Stimulated activated CD4-positive, alpha-beta T cell treated with anti-CD3 and anti-CD28 coated beads, Interleukin-12 subunit alpha, Interleukin-12 subunit beta, amount 100 ng/mL, for 48 hours (primary cell): Measurements from ENCODE around the gene WDR62.
"Not testable (repeated sequence)": the region's sequence is repeated elsewhere in the genome, so short reads cannot be mapped to it uniquely, and the experiment has no call there.

Experiments
- DNase-seq, 3 donors: peaks; one replicate each; pipeline ENCODE4 v3.0.0-alpha.2; 2020; ENCODE audit warnings: low read depth in 2 of 3, low spot score in 1 of 3

WDR62 gene

DNA sequence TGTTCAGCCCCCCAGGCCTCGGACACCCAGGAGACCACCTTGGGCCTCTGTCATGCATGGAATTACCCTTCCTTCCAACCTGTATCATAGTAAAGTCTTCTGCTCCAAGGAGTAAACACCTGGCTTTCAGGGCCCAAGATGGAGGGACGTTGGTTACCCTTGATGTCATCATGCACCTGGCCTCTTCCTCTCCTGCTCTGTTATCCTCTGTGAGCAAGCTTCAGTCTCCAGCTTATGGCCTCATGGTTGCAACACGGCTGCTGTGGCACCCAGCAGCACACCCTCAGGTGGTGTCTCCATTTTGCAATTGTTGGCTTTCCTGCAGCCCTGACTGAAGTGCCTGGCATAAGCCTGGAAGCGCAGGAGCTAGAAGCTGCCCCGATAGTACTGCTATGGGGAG, 52.3 kb downstream of the WDR62 start:
- no peak for DNase-seq

DNA sequence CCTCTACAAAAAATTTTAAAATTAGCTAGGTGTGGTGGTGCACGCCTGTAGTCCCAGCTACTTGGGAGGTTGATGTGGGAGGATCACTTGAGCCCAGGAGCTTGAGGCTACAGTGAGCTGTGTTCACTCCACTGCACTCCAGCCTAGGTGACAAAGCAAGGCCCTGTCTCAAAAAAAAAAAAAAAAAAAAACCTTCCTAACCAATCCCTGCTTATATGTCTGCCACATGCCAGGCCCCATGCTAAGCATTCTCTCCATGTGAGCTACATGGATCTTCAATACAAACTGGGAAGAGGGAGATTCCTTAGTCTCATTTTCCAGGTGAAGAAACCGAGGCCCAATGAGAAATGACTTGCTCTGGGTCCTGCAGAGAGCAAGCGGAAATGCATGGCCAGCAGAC, 54.0 kb downstream of the WDR62 start:
- no peak for DNase-seq

DNA sequence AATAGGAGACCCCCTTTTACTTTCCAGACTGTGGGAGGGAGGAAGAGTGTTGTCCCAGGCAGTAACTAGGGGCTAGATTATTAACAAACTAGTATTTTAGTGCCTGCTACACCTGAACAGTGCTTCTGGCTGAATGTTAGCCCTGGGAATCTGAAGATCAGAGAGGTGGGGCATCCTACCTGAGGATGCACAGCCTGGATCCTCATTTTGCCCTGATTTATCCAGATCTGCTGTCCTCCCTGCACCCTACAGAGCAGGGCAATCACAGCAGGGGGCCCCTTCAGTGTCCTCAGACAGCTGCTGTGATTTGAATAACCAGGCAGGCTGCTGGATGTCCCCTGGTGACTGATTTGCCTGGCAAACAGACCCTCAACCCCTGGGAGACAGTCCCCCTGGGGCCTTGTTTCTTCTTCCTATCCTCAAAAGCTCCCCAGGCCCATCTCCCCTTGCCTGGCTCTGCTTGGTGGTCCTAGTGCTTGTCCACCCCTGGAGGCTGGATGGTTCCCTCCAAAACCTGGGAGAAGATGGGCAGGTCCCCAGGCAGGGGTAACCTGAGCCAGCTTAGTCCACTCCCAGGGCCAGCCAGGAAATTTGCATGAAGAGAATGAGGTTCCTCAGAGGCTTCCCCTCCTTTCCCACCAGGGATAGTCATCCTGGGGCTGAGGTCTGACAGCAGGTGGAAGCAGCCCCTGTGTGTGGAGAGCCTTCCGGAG, 55.9 kb downstream of the WDR62 start, which contains the start of gene OVOL3:
Gene OVOL3 (plus strand): TSS at position 657 of the 713 bp plus-strand sequence. CDS start 60 bp downstream, outside the sequence.
- no peak for DNase-seq

DNA sequence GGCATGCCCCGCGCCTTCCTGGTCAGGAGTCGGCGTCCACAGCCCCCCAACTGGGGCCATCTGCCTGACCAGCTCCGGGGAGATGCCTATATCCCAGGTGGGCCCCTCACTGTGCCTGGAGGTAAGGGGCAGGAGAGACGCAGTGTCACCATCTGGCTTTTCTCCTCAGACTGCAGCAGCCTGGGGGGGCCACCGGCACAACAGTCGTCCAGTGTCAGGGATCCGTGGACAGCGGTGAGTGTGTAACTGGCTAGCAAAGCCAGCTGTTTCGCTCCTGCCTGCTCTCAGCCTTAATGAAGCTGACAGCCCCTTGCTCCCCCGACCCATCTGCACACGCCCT, 56.5 kb downstream of the WDR62 start:
- DNase-seq: no peak

DNA sequence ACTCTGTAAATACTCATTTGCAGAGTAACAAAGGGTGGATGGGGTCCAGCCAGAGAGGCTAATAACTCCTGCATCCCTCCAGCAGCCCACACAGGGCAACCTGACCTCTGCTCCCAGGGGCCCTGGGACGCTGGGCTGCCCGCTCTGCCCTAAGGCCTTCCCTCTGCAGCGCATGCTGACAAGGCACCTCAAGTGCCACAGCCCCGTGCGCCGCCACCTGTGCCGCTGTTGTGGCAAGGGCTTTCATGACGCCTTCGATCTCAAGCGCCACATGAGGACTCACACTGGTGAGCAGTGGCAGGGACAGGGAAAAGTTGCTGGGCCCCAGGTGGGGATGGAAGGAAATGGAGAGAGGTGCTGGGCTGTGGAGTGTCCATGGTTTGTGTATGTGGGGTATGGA, 58.0 kb downstream of the WDR62 start:
- no peak for DNase-seq

DNA sequence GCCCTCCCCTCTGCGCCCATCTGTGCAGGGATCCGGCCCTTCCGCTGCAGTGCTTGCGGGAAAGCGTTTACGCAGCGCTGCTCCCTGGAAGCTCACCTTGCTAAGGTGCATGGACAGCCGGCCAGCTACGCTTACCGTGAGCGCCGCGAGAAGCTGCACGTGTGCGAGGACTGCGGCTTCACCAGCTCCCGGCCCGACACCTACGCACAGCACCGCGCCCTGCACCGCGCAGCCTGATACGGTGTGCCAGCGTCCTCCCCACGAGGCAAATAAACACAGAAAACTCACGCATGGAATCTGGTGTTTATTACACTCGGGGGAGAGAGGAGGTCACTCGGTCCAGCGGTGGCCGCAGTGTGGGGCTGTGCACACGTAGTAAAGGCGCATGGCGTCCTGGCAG, 58.7 kb downstream of the WDR62 start:
- DNase-seq: no peak

DNA sequence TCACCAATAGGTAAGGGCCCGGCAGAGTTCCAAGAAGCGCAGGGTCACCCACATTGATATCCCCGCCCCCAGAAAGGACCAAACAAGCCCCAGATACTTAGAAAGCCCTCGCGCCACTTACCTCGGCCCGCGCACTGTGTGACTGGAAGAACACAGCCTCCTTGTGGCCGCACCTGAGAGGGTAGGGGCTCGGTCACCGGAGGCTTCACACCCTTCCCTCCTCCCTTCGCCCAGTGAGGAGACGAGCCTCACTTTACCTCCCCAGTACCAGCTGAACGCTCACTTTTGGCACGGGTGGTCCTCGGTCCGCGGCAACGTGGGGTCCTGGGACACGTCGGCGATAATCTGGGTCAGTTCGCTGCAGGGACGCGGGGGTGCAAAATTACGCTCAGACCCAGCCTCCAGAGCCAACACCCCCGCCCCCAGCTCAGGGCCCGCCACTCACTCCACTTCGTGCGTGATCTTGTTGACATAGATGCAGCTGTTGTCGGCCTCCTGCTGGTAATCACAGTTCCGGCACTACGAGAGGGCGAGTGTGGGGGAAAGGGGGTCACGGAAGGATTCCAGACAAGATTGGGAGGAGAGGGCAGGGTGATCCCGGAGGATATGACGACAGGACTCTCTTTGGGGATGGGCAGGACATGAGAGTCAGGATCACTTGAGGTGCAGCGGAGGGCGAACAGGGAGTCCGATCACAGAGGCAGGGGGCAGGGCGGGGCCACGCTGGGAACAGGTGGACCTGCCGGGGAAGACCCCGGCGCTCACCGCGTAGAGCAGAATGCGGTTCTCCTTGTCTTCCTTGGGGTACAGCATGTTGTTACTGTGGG, 59.4 kb downstream of the WDR62 start:
- DNase-seq: peak in 1 of 3 donors; percentile 12

DNA sequence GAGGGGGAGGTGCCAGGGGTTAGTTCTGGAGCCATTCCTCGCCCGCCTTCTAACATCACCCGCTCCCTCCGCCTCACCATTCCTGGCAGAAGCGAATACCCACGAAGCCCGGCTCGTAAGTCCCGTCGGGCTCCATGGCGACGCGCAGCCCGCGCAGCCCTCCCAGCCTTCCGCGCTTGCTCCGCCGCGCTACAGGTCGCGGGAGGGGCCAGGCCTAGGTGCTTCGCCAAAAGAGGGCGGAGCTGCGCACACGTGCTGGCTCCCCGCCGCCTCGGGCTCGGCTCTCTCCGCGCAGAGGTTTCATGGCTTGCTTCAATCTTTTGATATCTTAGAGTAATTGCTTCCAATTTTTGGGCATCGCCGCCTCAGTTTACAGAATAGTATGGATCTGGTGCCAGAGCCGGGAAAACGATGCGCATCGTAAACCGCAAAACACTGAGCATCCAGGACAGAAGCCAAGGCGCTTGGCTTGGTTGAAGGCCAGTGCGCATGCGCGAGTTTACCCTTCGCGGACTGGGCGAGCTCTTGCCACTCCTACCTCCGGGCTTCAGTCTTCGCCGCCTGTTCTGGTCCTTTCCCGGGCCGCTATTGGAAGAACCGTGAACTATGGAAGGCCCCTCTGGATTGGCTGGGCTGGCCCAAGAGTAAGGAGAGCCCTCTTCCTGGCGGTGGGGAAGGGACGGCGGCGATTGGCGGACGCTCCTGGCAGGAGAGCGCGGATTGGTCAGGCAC, 60.2 kb downstream of the WDR62 start, which contains the start of gene POLR2I:
Gene POLR2I (minus strand): TSS at position 155 of the 732 bp plus-strand sequence. CDS start 19 bp downstream, at position 136.
- peak; percentile 96 to 99 (median 97) for DNase-seq

DNA sequence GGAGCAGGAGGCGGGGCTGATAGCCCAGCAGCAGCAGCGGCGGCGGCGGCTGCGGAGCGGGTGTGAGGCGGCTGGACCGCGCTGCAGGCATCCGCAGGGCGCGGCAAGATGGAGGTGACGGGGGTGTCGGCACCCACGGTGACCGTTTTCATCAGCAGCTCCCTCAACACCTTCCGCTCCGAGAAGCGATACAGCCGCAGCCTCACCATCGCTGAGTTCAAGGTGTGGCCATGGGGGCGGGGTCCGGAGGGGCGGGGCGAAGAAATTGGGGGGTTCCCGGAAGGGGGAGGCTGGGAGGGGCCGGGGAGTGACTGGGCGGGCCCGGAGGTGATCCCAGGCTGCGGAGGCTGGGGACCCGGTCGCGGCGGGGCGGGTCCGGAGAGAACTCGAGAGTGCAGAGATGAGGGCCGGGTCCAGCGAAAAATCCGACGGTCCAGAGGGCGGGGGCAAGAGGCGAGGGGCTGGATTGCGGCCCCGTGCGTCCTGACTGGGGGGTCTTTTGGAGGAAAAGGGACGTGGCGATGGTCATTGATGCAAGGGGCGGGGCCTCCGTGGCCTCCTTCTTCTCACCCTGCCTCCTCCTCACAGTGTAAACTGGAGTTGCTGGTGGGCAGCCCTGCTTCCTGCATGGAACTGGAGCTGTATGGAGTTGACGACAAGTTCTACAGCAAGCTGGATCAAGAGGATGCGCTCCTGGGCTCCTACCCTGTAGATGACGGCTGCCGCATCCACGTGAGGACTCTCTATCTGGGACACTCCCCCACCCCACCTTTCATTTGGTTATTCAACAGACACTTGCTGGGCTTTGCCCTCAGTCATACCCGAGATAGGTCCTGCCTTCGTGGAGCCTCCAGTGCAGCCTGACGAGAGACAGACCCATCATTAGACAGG, 61.0 kb downstream of the WDR62 start, which contains the start of gene TBCB:
Gene TBCB (plus strand): TSS at position 16 of the 891 bp plus-strand sequence. CDS start 93 bp downstream, at position 109.
- DNase-seq: peak; percentile 78 to 88 (median 86)

DNA sequence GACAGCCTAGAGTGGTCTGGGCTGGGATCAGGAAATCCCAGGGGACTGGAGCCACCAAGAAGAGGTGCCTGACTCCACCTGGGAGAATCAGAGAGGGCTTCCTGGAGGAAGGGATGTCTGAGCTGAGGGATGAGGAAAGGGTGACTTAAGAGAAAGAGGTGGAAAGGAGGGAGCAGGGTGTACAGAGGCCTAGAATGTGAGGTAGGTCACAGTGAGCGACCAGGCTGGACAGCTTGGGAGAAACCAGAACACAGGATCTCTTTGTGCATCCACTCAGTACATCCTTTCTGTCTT, 61.6 kb downstream of the WDR62 start:
- DNase-seq: no peak

DNA sequence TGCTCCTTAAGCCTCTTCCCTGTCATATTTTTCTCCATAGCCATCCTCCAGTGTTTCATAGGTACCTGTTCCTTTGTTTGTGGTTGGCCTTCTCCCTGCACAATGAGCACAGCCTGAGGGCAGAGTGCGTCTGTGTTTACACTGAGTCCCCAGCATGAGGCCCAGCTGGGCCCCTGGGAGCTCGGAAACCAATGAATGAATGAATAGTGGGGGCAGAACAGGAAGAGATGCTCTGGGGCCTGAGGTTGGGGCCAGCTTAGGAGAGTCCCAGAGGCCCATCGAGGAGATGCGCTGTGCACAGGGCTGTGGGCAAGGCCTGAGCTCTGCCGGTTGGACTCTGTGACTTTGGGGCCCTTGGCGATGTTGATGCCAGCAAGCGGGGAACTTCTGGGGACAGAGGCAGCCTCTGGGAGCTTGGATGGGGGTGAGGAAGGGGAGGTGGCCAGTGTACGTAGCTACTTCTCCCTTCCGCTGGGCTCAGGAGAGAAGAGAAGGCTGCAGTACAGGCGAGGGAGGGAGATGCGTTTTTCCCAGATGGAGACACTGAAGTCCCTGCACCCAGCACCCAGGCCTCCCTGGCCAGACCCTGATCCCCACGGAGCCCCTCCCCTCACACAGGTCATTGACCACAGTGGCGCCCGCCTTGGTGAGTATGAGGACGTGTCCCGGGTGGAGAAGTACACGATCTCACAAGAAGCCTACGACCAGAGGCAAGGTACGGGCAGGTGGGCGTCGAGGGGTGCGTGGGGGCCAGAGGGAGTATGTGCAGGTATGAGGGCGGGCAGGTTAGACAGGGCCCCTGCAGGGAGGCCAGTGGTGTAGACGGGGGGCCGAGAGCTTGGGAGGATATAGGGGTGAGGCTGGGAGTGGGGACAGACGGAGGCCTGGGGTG, 65.6 kb downstream of the WDR62 start:
- DNase-seq: no peak

DNA sequence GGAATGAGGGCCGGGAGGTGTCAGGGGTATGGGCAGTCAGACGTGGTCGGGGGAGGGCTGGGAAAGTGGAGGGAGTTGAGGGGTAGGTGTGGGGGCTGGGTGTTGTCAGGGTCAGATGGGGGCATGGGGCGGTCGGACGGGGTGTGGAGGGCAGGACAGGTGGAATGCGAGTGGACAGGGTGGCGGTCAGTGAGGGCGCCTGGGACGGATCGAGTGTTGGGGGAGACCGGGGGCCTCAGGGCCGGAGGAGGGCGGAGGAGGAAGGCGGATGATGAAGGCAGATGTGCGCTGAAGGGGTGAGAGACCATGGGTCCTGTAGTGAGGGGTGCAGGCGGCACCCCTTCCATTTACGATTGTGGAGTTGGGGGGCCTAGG, 66.3 kb downstream of the WDR62 start:
- no peak for DNase-seq

DNA sequence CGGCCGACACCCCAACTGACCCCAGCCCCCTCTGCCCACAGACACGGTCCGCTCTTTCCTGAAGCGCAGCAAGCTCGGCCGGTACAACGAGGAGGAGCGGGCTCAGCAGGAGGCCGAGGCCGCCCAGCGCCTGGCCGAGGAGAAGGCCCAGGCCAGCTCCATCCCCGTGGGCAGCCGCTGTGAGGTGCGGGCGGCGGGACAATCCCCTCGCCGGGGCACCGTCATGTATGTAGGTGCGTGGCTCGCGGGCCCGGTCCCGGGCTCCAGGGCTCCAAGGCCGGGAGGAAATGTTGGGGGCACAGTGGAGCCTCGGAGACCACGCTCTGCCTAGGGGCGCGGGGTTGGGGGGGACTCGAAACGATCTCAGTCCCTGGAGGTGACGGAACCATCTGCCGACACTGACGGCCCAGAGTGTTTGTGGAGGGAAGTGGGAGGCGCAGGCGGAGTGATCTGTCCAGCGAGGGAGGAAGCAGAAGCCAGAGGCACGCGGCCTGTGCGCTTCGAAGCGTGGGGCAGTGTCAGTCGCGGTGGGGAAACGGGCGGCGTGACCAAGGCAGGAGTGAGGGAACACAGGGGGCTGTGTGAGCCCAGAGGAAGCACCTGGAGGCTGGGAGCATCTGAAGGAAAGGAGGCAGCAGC, 66.9 kb downstream of the WDR62 start:
- DNase-seq: no peak

DNA sequence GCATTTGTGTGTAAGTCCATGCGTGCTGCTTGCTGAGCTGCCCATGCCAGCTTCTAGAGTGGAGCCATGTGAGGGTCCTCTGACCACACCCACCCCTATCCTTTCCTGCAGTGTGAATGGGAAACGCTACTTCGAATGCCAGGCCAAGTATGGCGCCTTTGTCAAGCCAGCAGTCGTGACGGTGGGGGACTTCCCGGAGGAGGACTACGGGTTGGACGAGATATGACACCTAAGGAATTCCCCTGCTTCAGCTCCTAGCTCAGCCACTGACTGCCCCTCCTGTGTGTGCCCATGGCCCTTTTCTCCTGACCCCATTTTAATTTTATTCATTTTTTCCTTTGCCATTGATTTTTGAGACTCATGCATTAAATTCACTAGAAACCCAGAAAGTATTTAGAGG, 70.9 kb downstream of the WDR62 start:
- DNase-seq: peak in 1 of 3 donors; percentile 17

DNA sequence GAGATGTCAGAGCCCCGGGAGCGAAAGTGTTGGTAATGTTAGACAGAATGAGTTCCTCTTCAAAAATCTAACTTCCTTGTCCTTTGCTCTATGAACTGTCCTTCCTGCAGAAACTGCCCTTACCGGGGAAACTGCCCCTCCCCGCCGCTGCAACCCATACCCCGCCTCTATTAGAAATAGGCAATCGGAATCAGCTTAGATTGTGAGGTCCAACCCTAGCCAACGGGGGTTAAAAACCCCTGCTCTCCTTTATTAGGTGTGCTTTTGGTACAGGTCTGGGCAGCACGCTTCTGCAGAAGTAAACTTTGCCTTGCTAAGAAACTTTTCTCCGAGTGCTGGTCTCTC, 73.7 kb downstream of the WDR62 start:
- no peak for DNase-seq

DNA sequence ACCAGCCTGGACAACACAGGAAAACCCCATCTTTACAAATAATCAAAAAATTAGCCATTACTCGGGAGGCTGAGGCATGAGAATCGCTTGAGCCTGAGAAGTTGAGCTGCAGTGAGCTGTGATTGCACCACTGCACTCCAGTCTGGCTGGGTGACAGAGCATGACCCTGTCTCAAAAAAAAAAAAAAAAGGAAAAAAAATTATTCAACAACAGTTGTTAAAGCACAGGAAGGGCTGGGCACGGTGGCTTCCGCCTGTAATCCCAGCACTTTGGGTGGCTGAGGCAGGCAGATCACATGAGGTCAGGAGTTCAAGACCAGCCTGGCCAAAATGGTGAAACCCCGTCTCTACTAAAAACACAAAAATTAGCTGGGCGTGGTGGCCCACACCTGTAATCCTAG, 76.5 kb downstream of the WDR62 start:
- not testable (repeated sequence) for DNase-seq

DNA sequence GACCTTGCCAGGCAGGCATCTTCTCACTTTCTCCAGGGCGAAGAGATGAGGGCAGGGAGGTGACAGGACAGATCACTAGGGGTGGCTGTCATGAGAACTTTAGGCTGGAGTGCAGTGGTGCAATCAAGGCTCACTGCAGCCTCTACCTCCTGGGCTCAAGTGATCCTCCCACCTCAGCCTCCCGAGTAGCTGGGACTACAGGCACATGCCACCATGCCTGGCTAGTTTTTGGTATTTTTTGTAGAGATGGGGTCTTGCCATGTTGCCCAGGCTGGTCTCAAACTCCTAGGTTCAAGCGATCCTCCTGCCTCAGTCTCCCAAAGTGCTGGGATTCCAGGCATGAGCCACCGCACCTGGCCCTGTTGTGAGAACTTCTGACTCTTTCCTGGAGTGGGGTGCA, 80.2 kb downstream of the WDR62 start:
- DNase-seq: not testable (repeated sequence)

DNA sequence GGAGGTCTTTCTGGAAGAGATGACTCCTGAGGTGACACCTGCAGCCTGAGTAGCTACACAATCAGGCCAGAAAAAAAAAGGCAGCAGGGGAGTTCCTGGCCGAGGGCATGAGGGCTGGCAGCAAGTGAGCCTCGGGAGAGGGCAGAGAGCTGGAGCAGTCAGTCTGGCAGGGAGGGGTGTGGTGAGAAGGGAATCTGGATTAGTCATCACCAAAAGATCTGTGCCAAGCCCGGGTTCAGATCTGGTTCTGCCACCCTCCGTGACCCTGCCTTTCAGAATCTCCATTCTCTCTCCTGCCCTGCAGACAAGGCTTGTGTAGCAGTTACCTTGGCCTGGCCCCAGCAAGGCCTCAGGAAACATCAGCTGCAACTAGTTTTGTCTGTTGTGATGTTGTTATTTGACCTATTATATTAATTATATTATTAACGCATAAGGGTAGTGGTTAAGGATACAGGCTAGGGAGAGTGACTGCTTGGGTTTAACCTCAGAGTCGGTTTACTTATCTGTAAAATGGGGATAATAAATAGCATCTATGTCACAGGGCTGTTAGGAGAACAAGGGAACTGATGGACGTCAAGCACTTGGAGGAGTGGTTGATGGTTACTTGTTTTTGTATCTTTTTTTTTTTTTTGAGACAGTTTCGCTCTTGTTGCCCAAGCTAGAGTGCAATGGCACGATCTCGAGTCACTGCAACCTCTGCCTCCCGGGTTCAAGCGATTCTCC, 82.4 kb downstream of the WDR62 start:
- DNase-seq: no peak

DNA sequence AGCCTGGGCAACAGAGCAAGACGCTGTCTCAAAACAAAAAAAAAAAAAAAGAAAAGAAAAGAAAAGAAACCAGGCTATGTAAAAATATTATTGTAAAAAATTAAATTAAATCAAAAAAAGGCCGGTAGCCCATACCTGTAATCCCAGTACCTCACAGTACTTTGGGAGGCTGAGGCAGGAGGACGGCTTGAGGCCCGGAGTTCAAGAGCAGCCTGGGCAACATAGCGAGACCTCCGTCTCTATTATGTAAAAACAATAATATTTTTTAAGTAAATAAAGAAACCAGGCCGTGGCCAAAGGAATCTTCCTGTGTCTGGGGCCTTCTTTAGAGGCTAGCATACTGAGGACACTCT, 84.4 kb downstream of the WDR62 start:
- no peak for DNase-seq
